ENCODE data around the gene PTPDC1. TPM values are rescaled to one million over a fixed set of nuclear protein-coding genes. Genes with fewer than 3 reads are reported as not detected.

PTPDC1 gene
- total RNA-seq, 2 experiments from 2014 or later = 4.9 to 5.6 TPM

GRCh38 chr9:94157050-94157801 is 73.0 kb downstream of the PTPDC1 start:
- TF ChIP-seq CTCF (IDR thresholded peaks at IDR 0.05) = no peak
- H3K9me3 Mint-ChIP-seq = peaks cover 3% of the 10 kb centered on the region
- no peaks in the 10 kb centered on the region for H3K27me3 Mint-ChIP-seq
- H3K27ac Mint-ChIP-seq = no peak overlapping the region
- H3K4me1 Mint-ChIP-seq (ENCODE audit: low read depth) = peaks cover 18% of the 10 kb centered on the region
- H3K4me3 Mint-ChIP-seq = no peak overlapping the region
- intact Hi-C loops (cut with micrococcal nuclease) = no loop called here
- POLR2A ChIA-PET = interaction anchor here (0.7 to 1.8 kb wide), 2 partner anchors 9 to 1554 kb away, joined by 4 to 6 read pairs; no protein-coding TSS in a partner anchor
- CTCF ChIA-PET = interaction anchor here (1.1 to 2.4 kb wide), 2 partner anchors 56 to 94 kb away, joined by 3 to 6 read pairs (median 4); no protein-coding TSS in a partner anchor
- no peaks in the 10 kb centered on the region for H3K36me3 Mint-ChIP-seq (ENCODE audit: low read depth)
- ATAC-seq (no peak), DNase-seq (no peak)

Other genes with a start within 250 kb of the PTPDC1 start
- gene BARX1, start 129.1 kb upstream of the PTPDC1 start, total RNA-seq = 1 to 10 TPM; 6.6 to 7.6 TPM
- gene ZNF169, start 174.8 kb downstream of the PTPDC1 start, total RNA-seq = 1 to 10 TPM; 5.5 to 5.7 TPM
- gene NUTM2F, start 244.2 kb downstream of the PTPDC1 start, total RNA-seq = not detected

All from activated CD8-positive, alpha-beta T cell treated with anti-CD3 and anti-CD28 coated beads for 36 hours (primary cell).